Measurements from ENCODE around the gene ATP8B4. TPM values are rescaled to one million over a fixed set of nuclear protein-coding genes. Genes with fewer than 3 reads are reported as not detected.

ATP8B4 gene
- total and polyA plus RNA-seq, 2 of the 8 experiments (the other 6 are each of a cell fraction or from before 2014, with no cell fraction given): 0.17 to 0.24 TPM

GRCh38 chr15:49919034-49919433 is 200.0 kb downstream of the ATP8B4 start (continued):
- TF ChIP-seq SIX5 (IDR thresholded peaks at IDR 0.05; ENCODE audit: low read depth, low read length): no peak
